Stimulated activated CD8-positive, alpha-beta memory T cell treated with anti-CD3 and anti-CD28 coated beads, Interleukin-4, amount 100 ng/mL, for 1 hour (primary cell): Measurements from ENCODE around the gene CAMTA1.
A peak's percentile ranks its signal among the peaks of the same experiment; 100 is the strongest.

ENCODE experiments used
- DNase-seq, 2 donors: peaks; one replicate each; pipeline ENCODE4 v3.0.0-alpha.2; 2020; ENCODE audit warnings: low read depth in 2 of 2, low spot score in 1 of 2

Gene CAMTA1

DNA sequence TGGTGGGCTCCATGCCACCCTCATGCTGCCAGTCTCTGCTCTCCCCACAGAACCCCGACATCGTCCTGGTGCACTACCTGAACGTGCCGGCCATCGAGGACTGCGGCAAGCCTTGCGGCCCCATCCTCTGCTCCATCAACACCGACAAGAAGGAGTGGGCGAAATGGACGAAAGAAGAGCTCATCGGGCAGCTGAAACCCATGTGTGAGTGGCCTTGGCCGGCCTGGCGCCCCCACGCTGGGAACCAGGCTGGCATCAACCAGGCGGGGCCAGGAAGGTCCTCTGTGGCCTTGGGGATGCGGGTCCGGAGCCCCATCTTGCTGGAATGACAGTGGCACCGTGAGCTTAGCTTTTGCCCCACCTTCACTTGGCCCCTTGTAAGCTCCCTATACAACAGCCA is 855.1 kb downstream of the CAMTA1 start:
- no peak for DNase-seq

DNA sequence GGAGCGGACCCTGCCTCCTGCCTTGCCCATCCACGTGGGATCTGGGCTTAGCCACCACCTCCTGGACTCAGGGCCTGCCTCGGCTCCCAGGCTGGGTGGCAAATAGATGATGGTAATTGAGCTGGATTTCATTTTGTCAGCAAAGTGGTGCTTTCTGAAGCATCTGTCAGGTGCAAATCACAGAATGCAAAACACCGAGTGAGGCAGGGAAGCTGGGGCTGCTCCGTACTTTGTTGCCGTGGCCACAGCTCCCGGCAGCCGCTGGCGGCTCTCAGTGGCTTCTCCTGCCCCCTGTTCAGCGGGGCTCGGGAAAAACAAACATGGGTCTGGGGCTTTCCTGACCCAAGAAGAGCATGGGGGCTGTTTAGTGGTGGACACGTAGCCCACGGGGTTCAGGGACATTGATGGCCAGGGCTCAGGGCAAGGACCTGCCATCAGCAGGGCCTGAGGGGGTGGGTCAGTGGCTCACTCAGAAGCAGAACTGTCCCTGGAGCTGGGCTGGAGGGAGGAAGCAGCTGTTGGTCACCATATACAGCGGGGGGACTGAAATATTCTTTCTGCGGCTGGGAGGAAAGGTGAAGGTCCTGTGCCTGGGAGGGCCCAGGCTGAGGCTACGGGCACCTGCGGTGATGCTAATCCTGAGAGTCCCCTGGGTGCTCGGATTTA is 855.8 kb downstream of the CAMTA1 start:
- no peak for DNase-seq

DNA sequence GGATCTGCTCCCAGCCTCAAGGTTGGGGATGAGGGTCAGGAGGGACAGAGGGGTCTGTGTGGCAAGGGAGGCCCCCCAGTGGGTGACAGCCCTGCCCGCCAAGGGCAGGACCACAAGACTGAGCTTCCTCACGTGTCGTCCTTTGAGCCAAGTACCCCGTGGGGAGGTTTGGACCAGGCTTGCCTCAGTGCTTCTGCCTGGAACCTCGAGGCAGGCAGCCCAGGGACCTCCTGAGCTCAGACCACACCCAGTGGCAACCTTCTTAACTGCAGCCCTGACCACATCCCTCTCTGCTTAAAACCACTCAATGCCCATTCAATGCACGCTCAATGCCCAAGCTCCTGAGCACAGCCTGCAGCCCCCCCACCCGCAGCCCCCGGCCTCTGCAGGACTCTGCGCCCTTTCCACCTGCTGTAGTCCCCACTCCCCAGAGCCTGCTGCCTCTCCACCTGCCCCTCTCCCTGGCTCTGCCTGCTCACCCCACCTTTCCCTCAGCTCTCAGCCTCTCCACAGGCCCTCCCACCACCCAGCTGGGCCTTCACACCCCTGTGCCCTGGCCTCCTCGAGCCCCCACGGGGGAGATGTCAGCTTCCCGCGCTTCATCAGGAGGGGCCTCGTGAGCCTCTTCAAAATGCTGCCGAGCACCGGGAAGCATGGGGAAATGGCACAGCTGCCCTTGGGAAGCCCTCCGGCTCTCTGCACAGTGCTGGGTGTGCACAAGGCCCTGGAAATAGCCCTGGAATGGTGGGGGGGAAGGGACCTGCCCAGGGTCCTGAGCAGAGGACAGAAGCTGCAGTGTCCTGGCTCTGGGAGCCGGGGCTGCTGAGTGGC is 856.5 kb downstream of the CAMTA1 start:
- DNase-seq = no peak

DNA sequence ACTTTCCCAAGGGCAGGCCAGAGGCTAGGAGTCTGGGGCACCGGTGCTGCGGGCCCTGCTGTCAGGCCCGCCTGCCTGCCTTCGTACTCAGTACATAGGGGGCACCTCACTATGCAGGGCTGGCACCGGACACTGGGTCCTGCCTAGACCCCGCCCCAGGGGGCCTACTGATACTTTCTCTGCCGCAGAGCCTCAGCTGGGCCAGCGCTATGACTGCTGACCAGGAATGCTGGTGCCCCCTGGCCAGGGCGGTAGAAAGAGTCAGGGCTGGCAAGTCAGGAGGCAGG is 857.1 kb downstream of the CAMTA1 start:
- DNase-seq = no peak

DNA sequence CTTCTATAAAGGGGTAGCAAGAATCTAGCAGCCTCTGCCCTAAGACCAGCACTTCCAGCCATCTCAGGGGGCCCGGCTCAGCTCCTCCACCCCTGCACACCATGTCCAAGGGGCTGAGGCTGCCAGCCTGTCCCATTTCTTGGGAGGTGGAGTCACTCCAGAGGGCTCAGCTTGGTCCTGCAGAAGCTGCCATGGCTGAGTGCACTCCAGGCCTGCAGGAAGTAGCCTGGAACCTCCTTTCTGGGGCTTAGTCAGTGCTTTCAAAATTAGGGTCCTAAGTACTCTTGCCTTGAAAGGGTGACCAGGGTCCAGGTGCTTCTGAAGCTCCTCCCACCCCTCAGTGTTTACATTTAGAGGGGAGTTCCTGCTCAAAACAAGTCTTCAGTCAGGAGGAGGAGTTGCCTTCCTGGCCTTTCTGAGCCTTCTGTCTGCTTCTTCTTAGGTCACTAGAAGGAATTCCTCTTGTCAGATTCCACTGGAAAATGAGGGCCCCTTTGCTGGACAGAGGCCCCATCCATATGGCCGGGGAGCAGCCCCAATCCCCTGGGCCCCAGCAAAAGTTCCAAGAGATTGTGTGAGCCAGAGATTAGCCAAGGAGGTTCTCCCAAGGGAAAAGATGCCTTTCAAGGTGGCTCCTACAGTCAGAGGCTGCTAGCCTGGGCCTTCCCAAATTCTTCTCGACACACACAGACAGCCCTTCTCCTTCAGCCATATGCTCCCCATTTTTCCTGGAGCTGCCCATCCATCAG is 857.7 kb downstream of the CAMTA1 start:
- DNase-seq = no peak

DNA sequence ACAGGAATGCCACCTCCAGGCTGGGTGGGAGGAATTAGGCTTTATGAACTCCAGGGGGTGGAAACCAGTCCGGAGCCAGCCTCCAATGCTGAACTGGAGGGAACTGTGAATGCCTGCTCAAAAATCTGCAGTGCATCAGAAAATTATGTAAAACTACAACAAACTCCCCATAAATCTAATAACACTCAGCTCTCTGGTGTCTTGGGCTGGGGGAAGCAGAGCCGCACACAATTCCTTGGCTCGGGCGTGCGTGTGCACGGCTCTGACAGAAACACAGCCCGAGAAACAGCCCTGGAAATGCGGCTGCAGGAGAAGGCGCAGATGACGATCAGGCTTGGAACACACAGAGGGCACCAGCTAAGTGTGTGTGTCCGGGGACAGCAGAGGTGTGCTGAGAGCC is 858.3 kb downstream of the CAMTA1 start:
- no peak for DNase-seq

DNA sequence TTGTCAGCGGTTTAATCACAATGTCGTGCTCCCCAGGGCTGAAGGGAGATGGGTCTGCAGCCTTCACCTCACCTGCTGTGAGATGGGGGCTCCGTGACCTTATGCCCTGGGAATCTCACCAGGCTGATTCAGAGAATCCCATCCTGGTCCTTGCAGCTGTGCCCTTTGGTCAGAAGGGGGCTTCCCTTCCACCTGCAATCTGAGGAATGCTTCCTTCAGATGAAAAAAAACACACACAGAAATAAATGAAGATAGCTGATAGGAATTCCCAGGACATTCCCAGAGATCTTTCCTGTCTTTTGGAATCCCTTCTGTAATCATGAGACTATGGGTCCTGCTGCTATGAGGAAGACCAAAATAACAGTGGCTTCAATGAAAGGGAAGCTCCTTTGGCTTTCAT is 858.8 kb downstream of the CAMTA1 start:
- no peak for DNase-seq

DNA sequence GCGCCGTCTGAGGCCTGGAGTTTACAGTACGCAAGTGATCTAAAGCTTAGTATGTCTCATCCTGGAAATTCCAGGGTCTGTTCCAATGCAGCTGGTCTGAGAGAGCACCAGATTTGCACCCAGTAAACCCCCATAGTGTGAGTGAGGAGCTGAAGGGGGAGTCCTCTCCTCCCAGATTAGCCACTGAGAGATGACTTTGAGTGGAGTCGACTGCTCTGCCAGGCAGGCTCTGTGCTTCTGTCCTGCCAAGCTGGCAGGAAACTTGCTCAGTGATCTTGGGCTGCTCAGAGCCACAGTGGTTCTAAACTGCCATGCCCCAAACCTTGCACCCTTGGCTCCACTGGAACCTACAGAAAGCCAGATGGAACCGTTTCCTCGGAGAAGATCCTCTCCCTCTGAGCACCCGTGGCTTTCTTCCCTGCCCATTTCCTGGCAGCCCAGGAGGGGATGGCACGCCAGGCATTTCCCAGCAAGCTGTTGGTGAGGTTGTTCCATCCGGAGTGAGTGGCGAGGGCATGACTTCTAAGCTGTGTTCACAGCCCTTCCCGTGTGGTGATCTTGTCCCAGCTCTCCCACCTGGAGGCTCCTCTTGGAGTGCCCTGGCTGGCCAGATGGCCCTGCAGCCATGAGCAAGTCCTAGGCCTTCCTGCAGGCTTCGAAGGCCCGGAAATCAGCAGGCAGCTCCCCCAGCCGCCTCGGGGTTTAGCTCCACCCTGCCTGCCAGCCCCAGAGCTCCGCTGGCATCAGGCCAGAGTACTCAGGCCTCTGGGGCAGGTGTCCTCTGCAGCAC is 859.9 kb downstream of the CAMTA1 start:
- DNase-seq = no peak

DNA sequence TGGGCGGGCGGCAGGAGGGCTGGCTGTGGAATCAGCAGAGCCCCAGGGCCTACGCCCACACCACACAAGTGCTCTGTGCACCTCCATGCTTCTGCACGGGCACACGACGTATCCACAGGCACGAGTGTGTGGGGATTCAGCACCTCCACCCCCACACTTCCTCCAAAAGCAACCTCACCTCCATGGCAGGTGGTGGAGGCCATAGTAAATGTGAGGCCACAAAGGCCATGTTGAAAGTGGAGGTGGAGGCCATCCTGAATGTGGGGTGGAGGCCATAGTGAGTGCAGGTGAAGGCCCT is 860.4 kb downstream of the CAMTA1 start:
- DNase-seq = no peak

DNA sequence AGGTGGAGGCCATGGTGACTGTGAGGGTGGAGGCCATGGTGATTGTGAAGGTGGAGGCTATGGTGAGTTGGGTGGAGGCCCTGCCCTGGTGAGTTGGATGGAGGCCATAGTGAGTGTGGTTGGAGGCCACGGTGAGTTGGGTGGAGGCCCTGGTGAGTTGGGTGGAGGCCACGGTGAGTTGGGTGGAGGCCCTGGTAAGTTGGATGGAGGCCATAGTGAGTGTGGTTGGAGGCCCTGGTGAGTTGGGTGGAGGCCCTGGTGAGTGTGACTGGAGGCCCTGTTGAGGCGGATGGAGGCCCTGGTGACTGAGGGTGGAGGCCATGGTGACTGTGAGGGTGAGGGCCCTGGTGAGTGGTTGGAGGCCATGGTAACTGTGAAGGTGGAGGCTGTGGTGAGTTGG is 860.9 kb downstream of the CAMTA1 start:
- DNase-seq = no peak

DNA sequence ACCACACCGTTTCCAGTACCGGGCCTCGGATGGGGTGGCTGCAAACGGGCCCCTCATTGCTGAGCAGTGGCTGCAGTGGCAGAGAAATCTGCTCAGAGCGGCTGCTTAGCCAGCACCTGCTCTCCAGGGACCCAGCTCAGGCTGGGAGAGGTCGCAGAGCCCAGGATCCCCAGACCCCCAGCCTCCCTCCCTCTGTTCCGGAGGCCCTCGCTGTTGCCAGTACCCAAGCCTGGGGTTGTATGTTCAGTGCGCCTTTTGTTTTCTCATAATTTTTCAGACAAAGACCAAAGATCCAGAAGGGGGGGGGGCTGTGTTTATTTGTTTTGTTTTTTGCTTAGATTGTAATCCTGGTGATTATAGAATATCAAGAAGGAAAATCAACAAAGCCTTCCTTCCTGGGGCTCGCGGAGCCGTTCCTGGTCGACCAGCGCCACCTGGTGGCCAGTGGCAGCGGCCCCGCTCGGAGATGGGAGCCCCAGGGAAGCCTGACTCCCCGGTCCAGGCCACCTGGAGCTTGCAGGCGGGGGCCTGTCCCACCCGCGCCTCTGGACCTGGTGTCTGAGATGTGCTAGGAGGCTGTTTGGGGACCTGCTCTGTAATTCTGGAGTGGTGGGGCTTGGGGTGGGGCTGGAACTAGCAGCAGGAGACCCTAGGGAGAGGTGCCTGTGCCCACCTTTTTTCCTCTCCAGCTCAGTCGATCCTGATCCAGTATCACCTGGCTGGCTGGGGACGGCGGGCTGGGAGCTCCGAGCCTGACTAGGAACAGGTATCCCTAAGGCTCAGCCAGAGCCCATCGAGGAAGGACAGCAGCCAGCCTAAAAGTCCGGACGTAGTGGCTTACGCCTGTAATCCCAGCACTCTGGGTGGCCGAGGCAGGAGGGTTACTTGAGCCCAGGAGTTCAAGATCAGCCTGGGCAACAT is 862.0 kb downstream of the CAMTA1 start:
- DNase-seq = peak; percentile 34 to 48

DNA sequence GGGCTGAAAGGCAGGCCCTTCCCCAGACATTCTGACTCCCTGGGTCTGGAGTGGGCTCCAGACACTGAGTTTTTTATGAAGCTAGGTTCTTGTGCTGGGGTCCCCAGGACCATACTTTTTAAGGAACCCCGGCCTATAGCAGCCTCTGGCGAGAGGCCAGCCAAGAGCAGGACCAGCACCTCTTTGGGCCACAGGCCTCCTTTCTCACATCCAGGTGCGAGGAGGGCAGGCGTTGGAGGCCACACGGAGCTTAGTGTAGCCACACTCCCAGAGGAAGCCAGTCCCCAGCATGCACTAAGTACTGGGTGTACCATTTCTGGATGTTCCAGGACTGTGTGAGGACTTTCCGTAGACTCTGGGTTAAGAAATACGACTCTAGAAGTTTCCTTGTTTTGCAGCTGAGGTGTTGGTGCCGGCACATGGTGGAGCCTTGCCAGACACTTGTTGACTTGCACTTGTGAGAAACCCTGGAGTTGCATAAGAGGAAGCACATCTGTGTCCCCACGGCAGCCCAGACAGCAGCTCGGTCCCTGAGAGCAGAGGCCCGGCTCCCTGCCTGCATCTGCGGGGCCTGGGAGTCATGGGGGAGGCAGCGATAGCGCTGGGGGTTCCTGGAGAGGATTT is 863.6 kb downstream of the CAMTA1 start:
- no peak for DNase-seq

DNA sequence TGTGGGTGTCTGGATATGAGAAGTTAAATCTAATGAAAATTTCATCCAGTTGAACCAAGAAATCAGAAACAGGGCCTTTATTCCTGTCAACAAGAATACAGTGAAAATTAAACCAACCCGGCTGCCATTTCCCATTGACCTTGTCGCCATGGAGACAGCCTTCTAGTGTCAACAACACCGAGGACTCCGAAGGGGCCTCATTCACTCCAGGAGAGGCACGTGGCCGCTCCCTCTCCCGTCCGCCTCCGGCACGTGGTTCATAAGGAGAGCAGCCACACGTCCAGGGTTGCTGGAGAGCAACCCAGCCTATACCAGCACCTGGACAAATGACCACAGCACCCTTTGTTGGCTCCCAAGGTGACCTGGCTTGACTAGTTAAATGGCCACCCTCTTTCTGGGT is 865.5 kb downstream of the CAMTA1 start:
- no peak for DNase-seq

DNA sequence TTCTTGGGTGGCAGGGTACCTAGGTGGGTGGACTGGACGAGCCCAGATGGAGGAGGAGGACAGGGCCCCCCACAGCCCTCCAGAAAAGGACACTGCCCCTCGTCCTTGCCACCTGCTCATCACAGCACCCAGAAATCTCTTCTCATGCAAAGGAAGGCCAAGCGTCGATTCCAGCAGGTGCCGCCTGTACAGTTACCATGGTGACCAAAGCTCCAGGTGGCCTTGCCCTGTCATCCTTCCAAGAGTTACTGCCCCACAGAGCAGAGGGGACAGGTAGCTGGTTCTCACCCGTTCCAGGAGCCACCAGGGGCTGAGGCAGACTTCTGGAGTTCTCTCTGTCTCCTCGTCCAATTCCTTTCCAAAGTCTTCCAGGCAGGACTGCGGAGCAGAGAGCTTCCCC is 865.9 kb downstream of the CAMTA1 start:
- no peak for DNase-seq

DNA sequence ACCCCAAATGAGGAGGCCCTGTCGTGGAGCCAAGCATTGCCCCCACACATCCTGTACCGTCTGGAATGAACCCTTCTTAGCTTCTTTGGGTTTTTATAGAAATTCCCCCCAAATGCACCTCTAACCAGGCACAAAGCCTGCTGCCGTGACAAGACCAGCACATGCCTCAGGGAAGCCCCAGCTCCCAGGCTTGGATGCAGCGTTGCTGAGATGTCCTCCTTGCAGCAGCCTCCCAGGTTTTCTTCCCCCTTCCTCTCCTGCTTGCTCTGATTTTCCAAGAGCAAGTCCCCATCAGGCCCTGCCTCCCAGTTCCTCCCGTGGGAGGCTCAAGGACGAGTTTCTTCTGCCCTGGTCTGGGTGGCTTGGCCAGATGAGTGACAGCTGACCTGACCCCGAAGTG is 866.8 kb downstream of the CAMTA1 start:
- no peak for DNase-seq

DNA sequence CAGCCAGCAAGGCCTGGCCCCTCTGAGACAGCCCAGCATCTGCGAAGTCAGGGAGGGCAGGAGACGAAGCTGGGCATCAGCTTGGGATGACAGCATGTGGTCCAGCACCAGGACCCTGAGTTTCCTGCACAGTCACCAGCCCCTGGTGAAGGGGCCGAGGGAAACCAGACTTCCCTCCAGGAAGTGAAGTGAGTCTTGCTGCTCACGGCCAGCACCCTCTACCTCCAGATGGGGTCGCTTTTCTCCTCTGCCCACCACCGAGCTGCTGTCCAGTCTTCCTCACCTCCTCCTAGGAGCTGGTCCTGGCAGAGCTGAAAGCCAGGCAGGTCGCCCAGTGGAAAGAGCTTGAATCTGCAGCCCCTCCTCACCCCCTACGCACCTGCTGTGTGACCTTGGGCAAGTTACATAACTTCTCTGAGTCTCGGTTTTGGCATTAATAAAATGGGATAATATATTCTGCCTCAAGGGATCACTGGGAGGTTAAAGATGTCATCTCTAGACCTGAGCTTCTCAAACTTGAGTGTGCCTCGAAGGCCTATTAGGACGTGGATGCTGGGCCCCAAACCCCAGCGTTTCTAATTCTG is 867.4 kb downstream of the CAMTA1 start:
- DNase-seq = no peak

DNA sequence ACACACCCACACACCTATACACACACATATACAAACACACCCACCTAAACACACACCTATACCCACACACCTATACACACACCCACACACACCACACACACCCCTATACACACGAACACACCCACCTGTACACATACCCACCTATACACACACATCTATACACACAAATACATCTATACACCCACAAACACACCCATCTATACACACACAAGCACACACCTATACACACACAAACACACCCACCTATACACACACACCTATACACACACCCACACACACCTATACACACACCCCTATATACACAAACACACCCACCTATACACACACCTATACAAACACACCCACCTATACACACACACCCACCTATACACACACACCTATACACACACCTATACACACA is 869.5 kb downstream of the CAMTA1 start:
- no peak for DNase-seq

DNA sequence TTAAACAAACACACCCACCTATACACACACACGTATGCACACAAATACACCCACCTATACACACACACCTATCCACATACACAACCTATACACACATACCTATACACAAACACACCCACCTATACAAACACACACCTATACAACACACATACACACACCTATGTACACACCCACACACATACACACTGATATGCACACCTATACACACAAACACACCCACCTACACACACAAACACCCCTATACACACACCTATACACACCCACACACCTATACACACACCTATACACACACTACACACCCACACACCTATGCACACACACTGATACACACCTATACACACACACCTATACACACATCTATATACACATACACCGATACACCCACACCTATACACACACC is 870.1 kb downstream of the CAMTA1 start:
- DNase-seq = no peak

DNA sequence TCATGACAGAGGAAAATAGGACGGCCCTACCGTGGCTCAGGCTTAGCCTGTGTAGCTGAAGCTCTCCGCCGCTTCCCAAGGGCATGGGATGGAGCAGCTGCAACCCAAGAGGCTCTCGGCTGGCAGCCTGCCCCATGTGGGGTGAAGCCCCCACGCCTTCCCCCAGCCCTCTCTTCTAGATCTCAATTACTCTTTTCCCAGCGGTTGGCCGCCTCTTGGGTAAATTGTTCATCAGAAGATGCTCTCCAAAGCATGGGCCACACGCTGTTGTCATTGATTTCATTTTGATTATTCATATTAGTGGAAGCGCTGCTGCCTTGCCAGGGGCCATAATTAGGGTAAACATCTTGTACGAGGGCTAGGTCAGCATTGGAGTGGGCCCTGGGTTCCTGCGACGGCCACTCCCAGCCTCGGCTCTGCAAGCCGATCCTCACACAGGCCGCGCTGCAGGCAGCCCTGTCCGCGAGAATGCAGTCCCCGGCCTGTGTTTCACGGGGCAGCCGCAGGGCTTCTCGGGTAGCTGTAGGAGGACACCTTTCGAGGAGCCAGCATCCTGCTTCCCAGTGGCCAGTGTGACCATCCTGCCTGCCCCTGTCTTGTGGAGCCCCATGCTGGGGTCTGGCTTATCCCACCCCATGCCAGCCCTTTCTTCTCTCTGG is 871.4 kb downstream of the CAMTA1 start:
- DNase-seq = no peak
